Loucy (cell line): Measurements from ENCODE around the gene FBXL13.

ENCODE experiments used
- H2AFZ ChIP-seq: fragments of 200-600 bp; sonication (generic); 2 replicates; pipeline ENCODE4 v1.6.0; 2016; ENCODE audit warnings: antibody characterized with exemption, mild to moderate bottlenecking, low read length, moderate library complexity
- H3F3A ChIP-seq: fragments of 200-600 bp; 2 replicates; pipeline ENCODE4 v1.6.0; 2016; ENCODE audit warnings: antibody characterized with exemption, low read depth, mild to moderate bottlenecking
- H3K27me3 ChIP-seq: fragments of 200-600 bp; sonication (generic); 2 replicates; pipeline ENCODE4 v1.6.1; 2014; ENCODE audit warnings: low read length, mild to moderate bottlenecking; ENCODE audit not compliant: insufficient read depth, poor library complexity, severe bottlenecking
- H3K36me3 ChIP-seq: fragments of 200-600 bp; sonication (generic); 2 replicates; pipeline ENCODE4 v1.6.1; 2016; ENCODE audit warnings: low read length; ENCODE audit not compliant: insufficient read depth
- H3K4me1 ChIP-seq: fragments of 200-600 bp; sonication (generic); 2 replicates; pipeline ENCODE4 v1.5.1; 2014; ENCODE audit warnings: low read length, mild to moderate bottlenecking; ENCODE audit not compliant: insufficient read depth, poor library complexity, severe bottlenecking
- H3K4me2 ChIP-seq: fragments of 200-600 bp; sonication (generic); 2 replicates; pipeline ENCODE4 v1.6.0; 2014; ENCODE audit warnings: antibody characterized with exemption, low read length, low read depth, mild to moderate bottlenecking; ENCODE audit not compliant: poor library complexity, severe bottlenecking
- H3K4me3 ChIP-seq: fragments of 200-600 bp; sonication (generic); 2 replicates; pipeline ENCODE4 v1.5.1; 2014; ENCODE audit warnings: low read length, mild to moderate bottlenecking, mixed read lengths; ENCODE audit not compliant: poor library complexity, severe bottlenecking
- H3K79me2 ChIP-seq: fragments of 200-600 bp; sonication (generic); 2 replicates; pipeline ENCODE4 v1.6.1; 2014; ENCODE audit warnings: low read length; ENCODE audit not compliant: insufficient read depth
- H3K9ac ChIP-seq: fragments of 200-600 bp; sonication (generic); 2 replicates; pipeline ENCODE4 v1.6.0; 2014; ENCODE audit warnings: mild to moderate bottlenecking, low read depth, low read length, moderate library complexity; ENCODE audit not compliant: poor library complexity, severe bottlenecking
- H3K9me2 ChIP-seq: fragments of 200-600 bp; sonication (generic); replicated peaks from 2 replicates; pipeline ENCODE4 v1.6.1; 2016; ENCODE audit warnings: low read depth, low read length, mixed read lengths
- H3K9me3 ChIP-seq: fragments of 200-600 bp; sonication (generic); 2 replicates; pipeline ENCODE4 v1.6.1; 2014; ENCODE audit warnings: mild to moderate bottlenecking, antibody characterized with exemption, low read length, low read depth; ENCODE audit not compliant: insufficient read depth
- H4K20me1 ChIP-seq: fragments of 200-600 bp; sonication (generic); 2 replicates; pipeline ENCODE4 v1.6.0; 2014; ENCODE audit warnings: antibody characterized with exemption, low read length, mild to moderate bottlenecking; ENCODE audit not compliant: insufficient read depth, poor library complexity, severe bottlenecking
- CTCF ChIP-seq: fragments of 200-600 bp; sonication (generic); conservative IDR thresholded peaks from 2 replicates; pipeline ENCODE4 v1.5.1; 2014; ENCODE audit warnings: mild to moderate bottlenecking, antibody characterized with exemption, low read length
- EZH2phosphoT487 ChIP-seq: fragments of 200-600 bp; IDR thresholded peaks from 2 replicates; pipeline ENCODE4 v1.6.1; 2018; ENCODE audit warnings: antibody characterized with exemption, mild to moderate bottlenecking, moderate library complexity, borderline replicate concordance

The FBXL13 gene

GRCh38 chr7:103065667-103066066 is 8.9 kb downstream of the FBXL13 start:
- no peaks in the 10 kb centered on the region for H3K79me2 ChIP-seq
- no peaks in the 10 kb centered on the region for H3K9me2 ChIP-seq
- peaks cover 4% of the 10 kb centered on the region for H3K4me1 ChIP-seq
- H3K4me3 ChIP-seq, result no peak overlapping the region
- H2AFZ ChIP-seq, result peak overlapping the region; percentile 57
- no peak overlapping the region for H3K9ac ChIP-seq
- H3F3A ChIP-seq, result no peaks in the 10 kb centered on the region
- no peaks in the 10 kb centered on the region for H3K36me3 ChIP-seq
- no peak for TF ChIP-seq EZH2phosphoT487
- TF ChIP-seq CTCF, result peak; percentile 89
- H3K4me2 ChIP-seq, result peak overlapping the region; percentile 24
- H3K27me3 ChIP-seq, result no peaks in the 10 kb centered on the region
- no peaks in the 10 kb centered on the region for H4K20me1 ChIP-seq
- no peaks in the 10 kb centered on the region for H3K9me3 ChIP-seq

- Histone ChIP-seq H4K20me1 (no peaks in the 10 kb centered on the region), H3K9me3 (no peaks in the 10 kb centered on the region), H3K36me3 (no peaks in the 10 kb centered on the region), H3K9ac (no peak overlapping the region), H3F3A (no peaks in the 10 kb centered on the region), H3K9me2 (no peaks in the 10 kb centered on the region), H3K79me2 (no peaks in the 10 kb centered on the region), H3K4me1 (peaks cover 4% of the 10 kb centered on the region), H2AFZ (no peak overlapping the region), H3K4me2 (no peak overlapping the region), H3K27me3 (no peaks in the 10 kb centered on the region), H3K4me3 (no peak overlapping the region)
- TF ChIP-seq EZH2phosphoT487 (no peak), CTCF (no peak)
Measured at GRCh38 chr7:103063895-103064294, 10.7 kb downstream of the FBXL13 start.

- no peak overlapping the region for H3K9ac ChIP-seq
- no peak overlapping the region for H3K4me3 ChIP-seq
- H3K9me3 ChIP-seq, result no peaks in the 10 kb centered on the region
- H3K36me3 ChIP-seq, result no peaks in the 10 kb centered on the region
- H3K4me2 ChIP-seq, result no peak overlapping the region
- H3K27me3 ChIP-seq, result no peaks in the 10 kb centered on the region
- H3K79me2 ChIP-seq, result no peaks in the 10 kb centered on the region
- TF ChIP-seq CTCF (no peak), EZH2phosphoT487 (no peak)
- no peak overlapping the region for H2AFZ ChIP-seq
- H3F3A ChIP-seq, result no peaks in the 10 kb centered on the region
- peaks cover 12% of the 10 kb centered on the region for H3K4me1 ChIP-seq
- no peaks in the 10 kb centered on the region for H3K9me2 ChIP-seq
- no peaks in the 10 kb centered on the region for H4K20me1 ChIP-seq
Measured at GRCh38 chr7:103059471-103059870, 15.1 kb downstream of the FBXL13 start.
